Uterus (tissue), 4 donors: ENCODE data around the gene AMIGO3. TPM values are rescaled to one million over a fixed set of nuclear protein-coding genes. Genes with fewer than 3 reads are reported as not detected.

ENCODE experiments used
- DNase-seq, 2 donors: peaks; one replicate each; pipeline ENCODE4 v3.0.0-alpha.2; 2019 to 2020
- H3K27ac ChIP-seq, 2 donors: fragments of 200-600 bp; sonication (generic); 1 replicate in 1 of 2; 2 replicates in 1 of 2; pipeline ENCODE4 v1.5.1; 2016 to 2018
- H3K27me3 ChIP-seq, 2 donors: fragments of 200-600 bp; sonication (generic); one replicate each; pipeline ENCODE4 v1.5.1; 2018 to 2019; ENCODE audit warnings: control low read depth in 1 of 2
- H3K36me3 ChIP-seq, 2 donors: fragments of 200-600 bp; sonication (generic); one replicate each; pipeline ENCODE4 v1.5.1; 2019; ENCODE audit warnings: control low read depth in 1 of 2
- H3K4me1 ChIP-seq, 2 donors: fragments of 200-600 bp; sonication (generic); one replicate each; pipeline ENCODE4 v1.5.1; 2018 to 2019; ENCODE audit warnings: control low read depth in 1 of 2
- H3K4me3 ChIP-seq, 2 donors: fragments of 200-600 bp; sonication (generic); 1 replicate in 1 of 2; 2 replicates in 1 of 2; pipeline ENCODE4 v1.5.1; 2018 to 2019; ENCODE audit warnings: mild to moderate bottlenecking in 1 of 2
- H3K9me3 ChIP-seq, 2 donors: fragments of 200-600 bp; sonication (generic); one replicate each; pipeline ENCODE4 v1.5.1; 2019; ENCODE audit warnings: control low read depth in 1 of 2
- POLR2A ChIP-seq, 2 donors: fragments of 450-650 bp; IDR thresholded peaks; one replicate each; pipeline ENCODE4 v1.6.1; 2016; ENCODE audit warnings: antibody characterized with exemption in 2 of 2, mild to moderate bottlenecking in 1 of 2, moderate library complexity in 1 of 2
- intact Hi-C: fragments of 100-400 bp; cut with DNase I; formaldehyde crosslinking; loops from one replicate; pipeline ENCODE4 v1.15.1; 2023; ENCODE audit warnings: low total_unique reads
- total RNA-seq, 4 donors: library from RNA; depleted of rRNA in 3 of 4; stranded (reverse); fragments of >200 nt in 3 of 4; gene quantifications; one replicate each; pipeline versions ENCODE4 v1.1.0 to v1.2.4, GENCODE V29; 2014 to 2023
- TF ChIP-seq, protein P1 (sequence below), 4 experiments: fragments of 200-600 bp in 2 of 4; fragments of 450-650 bp in 2 of 4; sonication (generic) in 2 of 4; IDR thresholded peaks; one replicate each; pipeline ENCODE4 v1.5.1; 2016 to 2019; ENCODE audit warnings: antibody characterized with exemption in 4 of 4, mild to moderate bottlenecking in 2 of 4, moderate library complexity in 1 of 4
- donor health status: DM: yes; HTN: yes; CAD: no.

Gene AMIGO3
- total RNA-seq, 4 donors from 2014 or later = not detected

- Histone ChIP-seq H3K27ac (peak overlapping the region; percentile 67 to 93), H3K4me1 (peaks cover 0 to 8% of the 10 kb centered on the region in 2 donors), H3K4me3 (peak overlapping the region; percentile 65 to 68), H3K27me3 (no peaks in the 10 kb centered on the region), H3K36me3 (no peaks in the 10 kb centered on the region), H3K9me3 (no peaks in the 10 kb centered on the region)
- peak in 1 of 2 donors; percentile 40 for DNase-seq
- intact Hi-C loops = no loop called here
- TF ChIP-seq POLR2A (IDR thresholded peaks at IDR 0.05) = no peak
- TF ChIP-seq, protein P1, sequence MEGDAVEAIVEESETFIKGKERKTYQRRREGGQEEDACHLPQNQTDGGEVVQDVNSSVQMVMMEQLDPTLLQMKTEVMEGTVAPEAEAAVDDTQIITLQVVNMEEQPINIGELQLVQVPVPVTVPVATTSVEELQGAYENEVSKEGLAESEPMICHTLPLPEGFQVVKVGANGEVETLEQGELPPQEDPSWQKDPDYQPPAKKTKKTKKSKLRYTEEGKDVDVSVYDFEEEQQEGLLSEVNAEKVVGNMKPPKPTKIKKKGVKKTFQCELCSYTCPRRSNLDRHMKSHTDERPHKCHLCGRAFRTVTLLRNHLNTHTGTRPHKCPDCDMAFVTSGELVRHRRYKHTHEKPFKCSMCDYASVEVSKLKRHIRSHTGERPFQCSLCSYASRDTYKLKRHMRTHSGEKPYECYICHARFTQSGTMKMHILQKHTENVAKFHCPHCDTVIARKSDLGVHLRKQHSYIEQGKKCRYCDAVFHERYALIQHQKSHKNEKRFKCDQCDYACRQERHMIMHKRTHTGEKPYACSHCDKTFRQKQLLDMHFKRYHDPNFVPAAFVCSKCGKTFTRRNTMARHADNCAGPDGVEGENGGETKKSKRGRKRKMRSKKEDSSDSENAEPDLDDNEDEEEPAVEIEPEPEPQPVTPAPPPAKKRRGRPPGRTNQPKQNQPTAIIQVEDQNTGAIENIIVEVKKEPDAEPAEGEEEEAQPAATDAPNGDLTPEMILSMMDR (IDR thresholded peaks at IDR 0.05) = peak in 1 of 4 experiments; percentile 3
Observed at GRCh38 chr3:49674497-49674983, 44.9 kb downstream of the AMIGO3 start.

GRCh38 chr3:49673715-49674496 lies 45.6 kb downstream of the AMIGO3 start, which contains the start of gene APEH:
TSS of gene APEH (plus strand) at chr3:49674351. CDS start at chr3:49674402, 51 bp downstream.
- H3K4me1 ChIP-seq = peaks cover 0 to 8% of the 10 kb centered on the region in 2 donors
- peak; percentile 93 for DNase-seq
- peak within 1 kb of the TSS; percentile 67 to 93 for H3K27ac ChIP-seq
- no peaks in the 10 kb centered on the region for H3K36me3 ChIP-seq
- no peaks in the 10 kb centered on the region for H3K9me3 ChIP-seq
- intact Hi-C loops = no loop called here
- peak within 1 kb of the TSS; percentile 65 to 68 for H3K4me3 ChIP-seq
- TF ChIP-seq, protein P1 (IDR thresholded peaks at IDR 0.05) = peak in 2 of 4 experiments; percentile 14 to 16
- TF ChIP-seq POLR2A (IDR thresholded peaks at IDR 0.05) = peak in 1 of 2 donors; percentile 76
- H3K27me3 ChIP-seq = no peaks in the 10 kb centered on the region

DNA sequence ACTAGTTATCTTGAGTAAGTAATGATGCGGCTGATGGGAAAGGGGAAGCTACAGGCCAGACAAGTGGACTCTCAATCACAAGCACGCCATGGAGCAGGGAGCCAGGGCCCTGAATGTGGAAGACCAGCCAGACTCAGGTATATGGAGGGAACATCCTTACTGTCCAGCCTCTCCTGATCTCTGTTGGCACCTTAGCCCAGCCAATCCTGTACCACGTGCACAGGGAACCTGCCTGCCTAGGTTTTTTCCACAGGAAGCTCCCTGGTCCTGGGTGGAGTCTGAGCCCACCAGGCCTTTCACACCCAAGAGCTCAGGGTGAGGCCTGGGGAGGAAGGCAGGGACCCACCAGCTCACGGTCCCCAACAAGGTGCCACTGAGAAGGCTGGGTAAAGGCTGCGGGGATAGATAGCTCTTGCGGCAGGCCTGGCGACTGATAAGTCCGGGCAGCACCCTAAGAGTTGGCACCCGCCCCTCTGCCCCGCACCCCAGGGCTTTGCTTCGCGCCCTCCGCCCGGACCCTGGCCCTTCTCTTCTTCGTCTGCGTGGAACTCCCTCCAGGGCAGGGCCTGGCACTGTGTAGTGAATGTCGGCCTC lies 46.3 kb downstream of the AMIGO3 start:
- Histone ChIP-seq H3K9me3 (no peaks in the 10 kb centered on the region), H3K27me3 (no peaks in the 10 kb centered on the region), H3K4me3 (peak overlapping the region; percentile 65 to 68), H3K4me1 (peaks cover 0 to 8% of the 10 kb centered on the region in 2 donors), H3K36me3 (no peaks in the 10 kb centered on the region), H3K27ac (peak overlapping the region; percentile 67 to 93)
- DNase-seq = no peak
- intact Hi-C loops = no loop called here
- TF ChIP-seq, protein P1 (IDR thresholded peaks at IDR 0.05) = no peak
- no peak for TF ChIP-seq POLR2A (IDR thresholded peaks at IDR 0.05)

GRCh38 chr3:49671291-49672288 lies 47.9 kb downstream of the AMIGO3 start:
- intact Hi-C loops = no loop called here
- no peak overlapping the region for H3K27ac ChIP-seq
- peak; percentile 44 to 54 for DNase-seq
- H3K4me1 ChIP-seq = peaks cover 0 to 8% of the 10 kb centered on the region in 2 donors
- no peak for TF ChIP-seq POLR2A (IDR thresholded peaks at IDR 0.05)
- TF ChIP-seq, protein P1 (IDR thresholded peaks at IDR 0.05) = peak; percentile 58 to 79 (median 68)
- no peaks in the 10 kb centered on the region for H3K27me3 ChIP-seq
- H3K4me3 ChIP-seq = no peak overlapping the region
- H3K9me3 ChIP-seq = no peaks in the 10 kb centered on the region
- no peaks in the 10 kb centered on the region for H3K36me3 ChIP-seq
